Stimulated activated CD4-positive, alpha-beta T cell treated with anti-CD3 and anti-CD28 coated beads, Interleukin-1b, Interleukin-23, amount 100 ng/mL, for 48 hours (primary cell): Measurements from ENCODE around the gene DCST2.

Experiments used
- DNase-seq: peaks from one replicate; pipeline ENCODE4 v3.0.0-alpha.2; 2020

DCST2 gene

GRCh38 chr1:155023627-155024026, 10.0 kb downstream of the DCST2 start:
- no peak for DNase-seq

GRCh38 chr1:155022927-155023236, 10.7 kb downstream of the DCST2 start:
- DNase-seq = no peak

- DNase-seq = no peak
Observed at GRCh38 chr1:155022136-155022926, 11.2 kb downstream of the DCST2 start.

GRCh38 chr1:155019377-155020245, 14.0 kb downstream of the DCST2 start:
- DNase-seq = no peak

GRCh38 chr1:155018617-155019348, 14.8 kb downstream of the DCST2 start:
- DNase-seq = no peak

GRCh38 chr1:155017946-155018316, 15.7 kb downstream of the DCST2 start:
- no peak for DNase-seq

- DNase-seq = peak; percentile 94
Observed at GRCh38 chr1:155017041-155017945, 16.3 kb downstream of the DCST2 start.

- DNase-seq = no peak
Observed at GRCh38 chr1:155016231-155016831, 17.2 kb downstream of the DCST2 start.

GRCh38 chr1:155015527-155016230, 17.9 kb downstream of the DCST2 start:
- DNase-seq = no peak

- no peak for DNase-seq
Observed at GRCh38 chr1:155014709-155015508, 18.7 kb downstream of the DCST2 start.

- DNase-seq = no peak
Observed at GRCh38 chr1:155013632-155014031, 19.9 kb downstream of the DCST2 start.

GRCh38 chr1:155012776-155013602, 20.6 kb downstream of the DCST2 start:
- DNase-seq = no peak

- DNase-seq = peak; percentile 60
Observed at GRCh38 chr1:155012026-155012546, 21.5 kb downstream of the DCST2 start.

GRCh38 chr1:155011437-155012025, 22.1 kb downstream of the DCST2 start:
- no peak for DNase-seq

GRCh38 chr1:155011004-155011416, 22.6 kb downstream of the DCST2 start:
- DNase-seq = no peak

GRCh38 chr1:155010211-155010918, 23.2 kb downstream of the DCST2 start:
- no peak for DNase-seq

GRCh38 chr1:155009742-155010141, 23.8 kb downstream of the DCST2 start:
- DNase-seq = no peak

- DNase-seq = no peak
Observed at GRCh38 chr1:155009221-155009711, 24.3 kb downstream of the DCST2 start.
